CD1c-positive myeloid dendritic cell (primary cell): ENCODE data around the gene MPDZ.

Source experiments
- DNase-seq: peaks from one replicate; pipeline ENCODE4 v3.0.0-alpha.2; 2016; ENCODE audit errors: extremely low spot score

MPDZ gene

GRCh38 chr9:13082796-13083195 is 196.7 kb downstream of the MPDZ start:
- no peak for DNase-seq

- no peak for DNase-seq
Observed at GRCh38 chr9:13078164-13078563, 201.3 kb downstream of the MPDZ start.

GRCh38 chr9:13076616-13077015 is 202.9 kb downstream of the MPDZ start:
- no peak for DNase-seq

GRCh38 chr9:13071921-13072320 is 207.6 kb downstream of the MPDZ start:
- no peak for DNase-seq

GRCh38 chr9:13070612-13071595 is 208.6 kb downstream of the MPDZ start:
- DNase-seq: no peak

- DNase-seq: no peak
Observed at GRCh38 chr9:13069498-13069897, 210.0 kb downstream of the MPDZ start.

- no peak for DNase-seq
Observed at GRCh38 chr9:13064676-13065075, 214.8 kb downstream of the MPDZ start.

GRCh38 chr9:13063880-13064459 is 215.5 kb downstream of the MPDZ start:
- DNase-seq: no peak

- DNase-seq: no peak
Observed at GRCh38 chr9:13061390-13061789, 218.1 kb downstream of the MPDZ start.
